Tibial nerve (tissue), 4 donors: ENCODE measurements around the gene MARCHF10. TPM values are rescaled to one million over a fixed set of nuclear protein-coding genes. Genes with fewer than 3 reads are reported as not detected.

Experiments
- DNase-seq, 2 donors: peaks; one replicate each; pipeline ENCODE4 v3.0.0-alpha.2; 2019; ENCODE audit warnings: low spot score in 2 of 2
- H3K27ac ChIP-seq, 4 donors: fragments of 200-600 bp; sonication (generic) in 3 of 4; one replicate each; pipeline ENCODE4 v1.5.1; 2017 to 2019; ENCODE audit warnings: mild to moderate bottlenecking in 1 of 4
- H3K27me3 ChIP-seq, 2 donors: fragments of 200-600 bp; sonication (generic) in 1 of 2; one replicate each; pipeline versions ENCODE4 v1.5.1 to v1.6.0; 2017 to 2019
- H3K36me3 ChIP-seq, 3 donors: fragments of 200-600 bp; sonication (generic); one replicate each; pipeline ENCODE4 v1.5.1; 2018 to 2019
- H3K4me1 ChIP-seq, 4 donors: fragments of 200-600 bp; sonication (generic) in 3 of 4; one replicate each; pipeline ENCODE4 v1.5.1; 2017 to 2019
- H3K4me3 ChIP-seq, 4 donors: fragments of 200-600 bp; sonication (generic) in 3 of 4; one replicate each; pipeline ENCODE4 v1.5.1; 2017 to 2019; ENCODE audit warnings: mild to moderate bottlenecking in 1 of 4, moderate library complexity in 1 of 4
- H3K9me3 ChIP-seq, 4 donors: fragments of 200-600 bp; sonication (generic) in 3 of 4; one replicate each; pipeline ENCODE4 v1.5.1; 2017 to 2019
- CTCF ChIP-seq, 5 experiments: fragments of 200-600 bp in 3 of 5; fragments of 450-650 bp in 2 of 5; sonication (generic) in 3 of 5; IDR thresholded peaks; one replicate each; pipeline ENCODE4 v1.5.1; 2016 to 2019; ENCODE audit warnings: antibody characterized with exemption in 5 of 5, mild to moderate bottlenecking in 3 of 5, moderate library complexity in 2 of 5
- EP300 ChIP-seq, 2 donors: sonication (generic); formaldehyde crosslinking; IDR thresholded peaks; one replicate each; pipeline ENCODE4 v1.6.1; 2017; ENCODE audit warnings: antibody characterized with exemption in 2 of 2, mild to moderate bottlenecking in 1 of 2
- POLR2A ChIP-seq, 2 donors: fragments of 450-650 bp; IDR thresholded peaks; one replicate each; pipeline ENCODE4 v1.6.1; 2017; ENCODE audit warnings: antibody characterized with exemption in 2 of 2, mild to moderate bottlenecking in 2 of 2, moderate library complexity in 2 of 2
- WGBS, 2 donors: methylation state at CpG; one replicate each; pipeline ENCODE4 v1.1.5; 2018; 5-methylcytosine and 5-hydroxymethylcytosine counted together
- total RNA-seq, 4 donors: library from RNA; depleted of rRNA; stranded (reverse); fragments of >200 nt; gene quantifications; one replicate each; pipeline ENCODE4 v1.1.0, GENCODE V29; 2016

The MARCHF10 gene
- total RNA-seq, 4 donors from 2014 or later, result 1.8 to 11.7 (median 3.6) TPM

DNA sequence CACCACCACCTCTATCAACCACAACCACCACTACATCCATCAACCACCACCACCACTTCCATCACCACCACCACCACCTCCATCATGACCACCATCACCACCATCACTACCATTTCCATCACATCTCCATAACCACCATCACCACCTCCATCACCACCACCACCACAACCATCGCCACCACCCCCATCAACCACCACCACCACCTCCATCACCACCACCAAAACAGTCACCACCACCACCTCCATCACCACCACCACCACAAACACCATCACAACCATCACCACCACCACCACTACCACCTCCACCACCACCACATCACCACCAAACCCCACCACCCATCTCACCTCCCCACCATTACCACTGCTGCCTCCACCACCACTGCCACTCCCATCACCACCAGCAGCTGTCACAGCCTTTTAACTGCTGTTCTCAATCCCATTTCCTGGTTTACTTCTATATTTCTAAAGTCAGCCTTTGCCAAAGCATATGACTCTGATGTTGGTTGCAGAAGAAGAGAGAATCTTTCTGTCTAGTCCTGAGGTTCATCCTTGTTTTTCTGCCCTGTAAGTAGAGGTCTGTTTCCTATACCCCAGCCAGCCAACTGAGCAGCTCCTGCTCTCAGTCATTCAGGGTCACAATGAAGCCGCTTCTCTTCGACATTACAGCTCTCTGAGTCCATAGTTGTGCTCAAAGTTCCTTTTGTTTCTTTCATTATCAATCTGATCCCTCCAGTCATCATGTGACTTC is 14.0 kb downstream of the MARCHF10 start:
- H3K36me3 ChIP-seq, result no peaks in the 10 kb centered on the region
- peaks cover 0 to 5% (median 0%) of the 10 kb centered on the region in 4 donors for H3K4me1 ChIP-seq
- no peak overlapping the region for H3K4me3 ChIP-seq
- no peak for DNase-seq
- no peak for TF ChIP-seq EP300 (IDR thresholded peaks at IDR 0.05)
- no peak for TF ChIP-seq POLR2A (IDR thresholded peaks at IDR 0.05)
- TF ChIP-seq CTCF (IDR thresholded peaks at IDR 0.05), result no peak
- H3K9me3 ChIP-seq, result no peaks in the 10 kb centered on the region
- WGBS, 2 donors, result 53 to 59% methylated on average over 3 of the region's 3 CpGs
- no peak overlapping the region for H3K27ac ChIP-seq
- H3K27me3 ChIP-seq, result no peaks in the 10 kb centered on the region

DNA sequence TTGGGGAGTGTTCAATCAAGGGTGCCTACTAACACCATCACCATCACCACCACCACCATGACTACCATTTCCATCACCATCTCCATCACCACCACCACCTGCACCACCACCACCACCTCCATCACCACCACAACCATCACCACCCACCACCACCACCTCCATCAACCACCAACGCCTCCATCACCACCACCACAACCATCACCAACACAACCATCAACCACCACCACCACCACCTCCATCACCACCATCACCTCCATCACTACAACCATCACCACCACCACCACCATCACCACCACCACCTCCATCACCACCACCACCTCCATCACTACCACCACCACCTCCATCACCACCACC is 15.7 kb downstream of the MARCHF10 start:
- no peak for TF ChIP-seq POLR2A (IDR thresholded peaks at IDR 0.05)
- no peak for TF ChIP-seq EP300 (IDR thresholded peaks at IDR 0.05)
- TF ChIP-seq CTCF (IDR thresholded peaks at IDR 0.05), result no peak
- H3K4me3 ChIP-seq, result no peak overlapping the region
- 92 to 97% methylated on average over 1 of the region's 1 CpG for WGBS, 2 donors

DNA sequence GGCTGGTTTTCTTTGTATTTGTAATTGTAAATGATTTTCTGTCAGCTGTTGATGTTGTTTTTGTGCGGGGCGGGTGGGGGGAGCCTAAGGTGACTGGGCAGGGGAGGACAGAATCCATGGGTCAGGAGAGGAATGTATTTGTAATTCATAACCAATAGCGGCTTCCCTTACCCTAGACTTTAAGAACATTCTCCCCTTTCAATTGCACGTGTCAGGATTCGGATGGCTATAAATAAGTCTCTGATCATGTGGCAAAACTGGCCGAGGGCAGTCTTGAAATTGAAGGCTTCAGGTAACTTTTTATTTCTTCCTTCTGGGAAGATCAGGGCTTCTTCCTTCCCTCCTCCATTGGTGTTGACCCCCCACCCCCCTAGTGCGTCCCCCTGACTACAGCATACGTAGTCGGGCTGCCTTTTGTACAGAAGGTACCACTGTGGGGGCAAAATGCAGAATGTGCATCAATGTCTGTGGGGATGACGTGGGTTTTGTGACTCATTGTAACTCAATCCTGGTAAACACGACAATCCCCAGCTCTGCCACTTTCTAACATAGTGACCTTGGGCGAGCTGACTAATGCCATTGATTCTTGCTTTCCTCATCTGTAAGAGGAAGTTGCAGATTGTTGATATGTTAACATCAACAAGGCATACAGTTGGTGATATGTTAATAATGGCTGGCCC is 16.2 kb downstream of the MARCHF10 start:
- H3K4me3 ChIP-seq, result no peak overlapping the region
- no peak for DNase-seq
- H3K4me1 ChIP-seq, result peaks cover 0 to 5% (median 0%) of the 10 kb centered on the region in 4 donors
- no peaks in the 10 kb centered on the region for H3K27me3 ChIP-seq
- H3K9me3 ChIP-seq, result no peaks in the 10 kb centered on the region
- H3K27ac ChIP-seq, result no peak overlapping the region
- TF ChIP-seq CTCF (IDR thresholded peaks at IDR 0.05) (no peak), POLR2A (IDR thresholded peaks at IDR 0.05) (no peak), EP300 (IDR thresholded peaks at IDR 0.05) (no peak)
- H3K36me3 ChIP-seq, result no peaks in the 10 kb centered on the region
- 69 to 75% methylated on average over 12 of the region's 12 CpGs for WGBS, 2 donors

More for the DNA sequence above, 15.7 kb downstream of the MARCHF10 start:
- Histone ChIP-seq H3K27ac (no peak overlapping the region), H3K9me3 (no peaks in the 10 kb centered on the region), H3K27me3 (no peaks in the 10 kb centered on the region), H3K36me3 (no peaks in the 10 kb centered on the region), H3K4me1 (peaks cover 0 to 5% (median 0%) of the 10 kb centered on the region in 4 donors)
- no peak for DNase-seq

GRCh38 chr17:62791235-62791734 is 16.8 kb downstream of the MARCHF10 start:
- Histone ChIP-seq H3K27me3 (no peaks in the 10 kb centered on the region), H3K36me3 (no peaks in the 10 kb centered on the region), H3K27ac (no peak overlapping the region), H3K4me3 (no peak overlapping the region), H3K4me1 (peaks cover 0 to 5% (median 0%) of the 10 kb centered on the region in 4 donors), H3K9me3 (no peaks in the 10 kb centered on the region)
- TF ChIP-seq EP300 (IDR thresholded peaks at IDR 0.05) (no peak), CTCF (IDR thresholded peaks at IDR 0.05) (no peak), POLR2A (IDR thresholded peaks at IDR 0.05) (no peak)
- DNase-seq, result no peak
- WGBS, 2 donors, result 36 to 50% methylated on average over 6 of the region's 6 CpGs

- Histone ChIP-seq H3K27ac (no peak overlapping the region), H3K9me3 (no peaks in the 10 kb centered on the region), H3K36me3 (no peaks in the 10 kb centered on the region), H3K27me3 (no peaks in the 10 kb centered on the region), H3K4me1 (peaks cover 0 to 5% (median 0%) of the 10 kb centered on the region in 4 donors), H3K4me3 (no peak overlapping the region)
- WGBS, 2 donors, result 68 to 76% methylated on average over 7 of the region's 7 CpGs
- TF ChIP-seq CTCF (IDR thresholded peaks at IDR 0.05) (no peak), EP300 (IDR thresholded peaks at IDR 0.05) (no peak), POLR2A (IDR thresholded peaks at IDR 0.05) (no peak)
- DNase-seq, result no peak
These were observed 17.5 kb downstream of the MARCHF10 start for GRCh38 chr17:62790564-62790986.
